COLO668 (cell line): ENCODE data around the gene KCNG3.

Experiments
- DNase-seq: peaks from one replicate; lab custom pipeline; 2025; ENCODE audit not compliant: unreplicated experiment; lab: John Stamatoyannopoulos, UW

Gene KCNG3

DNA sequence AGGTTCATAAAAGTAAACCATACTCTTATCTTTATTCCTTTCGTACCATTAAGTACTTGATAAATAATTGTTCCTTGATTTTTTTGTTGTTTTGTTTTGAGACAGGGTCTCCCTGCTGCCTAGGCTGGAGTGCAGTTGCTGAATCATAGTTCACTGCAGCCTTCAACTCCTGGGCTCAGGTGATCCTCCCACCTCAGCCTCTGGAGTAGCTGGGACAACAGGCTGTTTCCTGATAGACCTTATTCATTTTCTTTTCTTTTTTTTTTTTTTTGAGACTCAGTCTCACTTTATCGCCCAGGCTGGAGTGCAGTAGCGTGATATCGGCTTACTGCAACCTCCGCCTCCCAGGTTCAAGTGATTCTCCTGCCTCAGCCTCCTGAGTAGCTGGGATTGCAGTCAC, 5.5 kb downstream of the KCNG3 start:
- DNase-seq, result no peak

DNA sequence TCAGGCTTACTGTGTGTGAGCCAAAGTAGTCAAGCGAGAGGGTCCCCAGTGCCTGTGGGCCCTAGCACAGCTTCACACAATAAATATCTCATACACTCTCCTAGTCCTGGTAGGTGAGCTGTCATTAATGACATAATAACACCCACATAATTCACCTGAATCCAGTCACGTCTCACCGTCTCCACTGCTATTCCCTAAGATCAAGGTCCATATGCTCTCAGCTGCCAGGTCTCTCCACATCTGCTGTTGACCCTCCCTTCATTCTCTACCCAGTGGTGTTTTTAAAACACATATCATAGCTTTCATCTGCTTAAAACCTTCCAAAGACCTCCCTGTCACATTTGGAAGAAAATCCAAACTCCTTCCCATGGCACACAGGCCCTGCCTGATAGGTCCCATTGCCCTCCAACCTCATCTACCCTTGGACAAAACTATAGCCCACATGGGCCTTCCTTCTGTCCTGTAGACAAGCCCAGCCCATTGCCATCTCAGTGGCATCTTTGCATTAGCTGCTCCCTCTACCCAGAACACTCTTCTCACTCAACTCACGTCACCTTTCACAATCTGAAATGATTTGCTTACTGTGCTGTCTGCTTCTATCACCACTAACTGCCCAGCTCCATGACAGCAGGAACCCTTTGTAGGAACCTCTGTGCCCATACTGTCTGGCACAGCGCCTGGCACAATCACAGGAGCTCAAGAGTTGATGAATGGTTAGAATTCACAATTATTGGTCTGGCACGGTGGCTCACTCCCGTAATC, 7.5 kb downstream of the KCNG3 start:
- peak; percentile 35 for DNase-seq

DNA sequence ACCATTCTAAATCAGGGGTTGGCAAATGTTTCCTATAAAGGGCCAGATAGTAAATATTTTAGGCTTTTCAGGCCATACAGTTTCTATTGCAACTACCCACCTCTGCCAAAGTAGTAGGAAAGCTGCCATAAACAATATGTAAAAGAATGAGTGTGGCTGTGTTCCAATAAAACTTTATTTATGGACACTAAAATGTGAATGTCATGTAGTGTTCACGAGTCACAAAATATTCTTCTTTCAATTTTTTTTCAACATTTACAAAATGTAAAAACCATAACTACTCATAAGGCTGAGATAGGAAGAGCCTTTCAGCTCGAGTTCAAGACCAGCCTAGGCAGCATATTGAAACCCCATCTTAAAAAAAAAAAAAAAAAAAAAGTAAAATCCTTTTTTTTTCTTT, 13.4 kb downstream of the KCNG3 start:
- no peak for DNase-seq

GRCh38 chr2:42474765-42475454, 18.9 kb downstream of the KCNG3 start:
- DNase-seq, result peak; percentile 51

- no peak for DNase-seq
Measured at GRCh38 chr2:42470706-42471105, 23.1 kb downstream of the KCNG3 start.

GRCh38 chr2:42464631-42465030, 29.2 kb downstream of the KCNG3 start:
- no peak for DNase-seq

DNA sequence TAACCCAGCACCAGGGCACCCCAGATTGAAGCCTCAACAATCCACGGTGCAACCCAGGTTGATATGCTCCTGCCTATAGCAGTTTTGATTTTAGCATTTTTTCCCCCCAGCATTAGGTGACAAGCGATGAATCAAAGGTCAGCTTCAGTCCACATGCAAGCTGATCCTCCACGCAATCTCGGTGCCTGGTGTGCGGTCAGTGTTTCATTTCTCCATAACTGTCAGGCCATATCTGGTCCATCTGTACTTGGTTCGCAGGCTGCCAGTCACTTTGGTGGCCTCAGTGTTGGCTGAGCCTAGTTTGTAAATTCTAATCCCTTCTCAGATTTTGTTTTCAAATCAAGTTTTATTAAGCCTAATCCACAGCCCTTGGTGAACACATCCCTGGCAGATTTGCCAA, 30.2 kb downstream of the KCNG3 start:
- no peak for DNase-seq

DNA sequence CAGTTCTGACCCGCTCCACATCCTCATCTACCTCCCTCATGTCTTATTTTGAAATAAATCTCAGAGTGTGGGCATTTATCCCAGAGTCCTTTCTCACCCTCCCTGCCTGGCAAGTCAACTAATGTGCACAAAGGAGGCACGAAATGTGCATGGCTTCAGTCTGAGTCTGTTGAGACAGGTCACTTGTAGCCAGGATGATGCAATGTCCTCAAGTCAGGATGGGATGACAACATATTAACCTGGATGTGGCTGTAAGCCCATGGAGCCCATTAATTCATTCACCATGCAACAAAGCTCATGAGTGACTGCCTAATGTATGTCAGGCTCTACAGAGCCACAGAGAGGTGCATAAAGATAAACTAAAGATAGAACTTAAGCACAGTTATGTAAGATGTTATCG, 34.5 kb downstream of the KCNG3 start:
- no peak for DNase-seq

GRCh38 chr2:42458396-42458795, 35.4 kb downstream of the KCNG3 start:
- DNase-seq, result no peak

GRCh38 chr2:42457011-42457410, 36.8 kb downstream of the KCNG3 start:
- DNase-seq, result no peak

- no peak for DNase-seq
Measured at GRCh38 chr2:42456126-42456839, 37.5 kb downstream of the KCNG3 start.

DNA sequence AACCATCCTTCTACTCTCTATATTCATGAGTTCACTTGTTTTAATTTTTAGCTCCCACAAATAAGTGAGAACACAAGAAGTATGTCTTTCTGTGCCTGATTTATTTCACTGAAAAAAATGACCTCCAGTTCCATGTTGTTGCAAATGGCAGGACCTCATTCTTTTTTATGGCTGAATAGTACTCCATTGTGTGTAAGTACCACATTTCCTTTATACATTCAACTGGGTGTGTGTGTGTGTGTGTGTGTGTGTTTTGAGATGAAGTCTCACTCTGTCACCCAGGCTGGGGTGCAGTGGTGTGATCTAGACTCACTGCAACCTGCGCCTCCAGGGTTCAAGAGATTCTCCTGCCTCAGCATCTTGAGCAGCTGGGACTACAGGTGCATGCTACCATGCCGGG, 41.2 kb downstream of the KCNG3 start:
- no peak for DNase-seq

DNA sequence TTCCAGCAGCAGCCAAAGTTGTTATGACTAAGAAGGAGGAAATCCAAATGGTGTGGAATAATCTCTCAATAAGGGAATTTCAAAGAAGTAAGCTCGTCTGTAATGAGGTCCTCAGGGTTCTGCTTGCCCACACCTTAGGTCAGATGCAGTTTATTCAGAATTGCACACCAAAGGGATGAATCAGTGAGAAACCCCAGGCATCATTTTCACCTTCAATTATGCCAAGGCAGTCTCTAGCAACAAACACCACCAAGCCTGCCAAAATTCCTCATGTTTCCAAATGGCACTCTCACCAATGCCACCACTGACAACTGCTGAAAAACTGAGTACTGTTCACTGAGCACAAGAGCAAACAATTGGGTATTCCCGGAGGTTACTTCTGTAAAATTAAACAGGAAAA, 43.6 kb downstream of the KCNG3 start:
- no peak for DNase-seq

GRCh38 chr2:42449163-42450087, 44.4 kb downstream of the KCNG3 start:
- DNase-seq, result no peak

GRCh38 chr2:42448163-42448562, 45.6 kb downstream of the KCNG3 start:
- no peak for DNase-seq

- no peak for DNase-seq
Measured at GRCh38 chr2:42446503-42447271, 47.1 kb downstream of the KCNG3 start.

DNA sequence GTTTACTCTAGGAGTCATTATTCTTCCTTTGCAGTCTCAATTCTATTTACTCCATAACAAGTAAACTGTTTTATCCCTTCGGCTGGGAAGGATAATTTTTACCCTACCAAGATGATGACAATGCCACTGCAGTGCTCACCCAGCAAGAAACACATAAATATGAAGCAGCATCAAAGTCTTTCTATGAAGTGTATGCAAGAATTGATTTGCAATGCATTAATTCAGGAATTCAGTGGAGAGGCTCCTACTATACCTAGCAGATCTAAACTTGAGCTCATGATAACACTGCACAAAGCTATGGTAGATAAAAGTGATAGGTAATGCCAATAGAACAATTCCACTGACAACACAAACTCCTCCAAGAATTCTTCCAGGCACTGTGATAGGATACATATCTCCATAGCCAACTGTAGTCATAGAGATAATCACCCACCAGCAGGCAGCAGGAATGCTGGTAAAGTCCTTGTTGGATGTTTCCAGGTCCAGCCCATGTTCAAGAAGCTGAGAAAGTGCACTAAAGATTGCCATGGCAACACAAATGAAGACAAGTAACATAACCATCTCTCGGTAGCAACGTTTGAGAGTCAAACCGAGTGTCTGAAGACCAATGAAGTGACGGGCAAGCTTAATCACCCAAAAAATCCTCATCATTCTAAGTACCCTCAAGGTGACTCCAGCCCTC, 49.9 kb downstream of the KCNG3 start:
- DNase-seq, result no peak

DNA sequence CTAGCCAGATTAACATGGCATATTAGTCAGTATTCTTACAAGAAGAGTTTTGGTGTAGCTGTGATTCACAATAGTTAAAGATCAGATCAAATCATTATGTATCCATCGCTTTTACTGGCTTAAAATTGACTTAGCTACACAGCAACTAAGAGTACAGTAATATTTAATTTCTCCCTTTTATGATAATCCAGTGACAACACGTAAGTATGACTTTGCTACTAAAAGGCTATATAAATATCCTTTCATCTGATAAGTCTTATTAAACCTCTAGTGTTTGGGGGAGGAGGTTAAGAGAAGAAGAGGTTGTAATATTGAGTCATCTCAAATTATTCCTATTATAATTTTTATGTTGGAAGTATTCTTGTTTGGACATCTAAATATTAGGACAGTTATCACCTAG, 51.0 kb downstream of the KCNG3 start:
- DNase-seq, result no peak

- no peak for DNase-seq
Measured at GRCh38 chr2:42438685-42439084, 55.1 kb downstream of the KCNG3 start.

- no peak for DNase-seq
Measured at GRCh38 chr2:42436370-42436769, 57.4 kb downstream of the KCNG3 start.
